Measurements from ENCODE around the gene C17orf113. TPM values are rescaled to one million over a fixed set of nuclear protein-coding genes. Genes with fewer than 3 reads are reported as not detected.
"Not testable (repeated sequence)": the region's sequence is repeated elsewhere in the genome, so short reads cannot be mapped to it uniquely, and the experiment has no call there.

The C17orf113 gene
- total RNA-seq, 1 donor from 2014 or later, result 0.98 TPM

DNA sequence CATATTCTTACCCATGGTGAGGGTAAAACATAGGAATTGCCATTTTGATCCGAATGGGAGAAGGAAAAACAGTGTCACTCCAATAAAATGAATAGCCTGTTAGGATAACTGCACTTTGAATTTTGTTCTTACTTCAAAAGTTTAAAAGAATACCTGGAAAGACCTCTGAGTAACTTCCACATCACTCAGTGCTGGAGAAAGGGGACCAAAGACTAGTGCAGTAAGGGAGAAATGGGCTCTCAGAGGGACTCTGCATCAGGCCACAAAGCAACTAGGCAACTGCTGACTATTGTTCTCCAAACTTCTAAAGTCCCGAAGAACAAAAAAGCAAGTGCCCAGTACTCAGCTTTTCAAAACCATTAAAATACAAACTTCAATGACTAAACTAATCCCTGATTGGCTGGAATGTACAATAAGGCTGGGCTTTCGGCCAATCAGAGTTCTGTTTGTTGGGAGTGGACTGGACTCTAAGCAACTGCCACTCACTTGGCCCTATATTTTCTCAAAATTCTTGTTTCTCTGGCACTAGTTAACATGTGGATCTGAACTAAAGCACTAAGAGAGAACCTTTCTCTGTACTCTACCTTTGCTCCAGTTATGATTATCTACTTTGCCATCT lies 39.4 kb downstream of the C17orf113 start:
- no peak overlapping the region for H3K4me3 ChIP-seq (ENCODE audit: low read depth, low read length)
- TF ChIP-seq, protein P1, sequence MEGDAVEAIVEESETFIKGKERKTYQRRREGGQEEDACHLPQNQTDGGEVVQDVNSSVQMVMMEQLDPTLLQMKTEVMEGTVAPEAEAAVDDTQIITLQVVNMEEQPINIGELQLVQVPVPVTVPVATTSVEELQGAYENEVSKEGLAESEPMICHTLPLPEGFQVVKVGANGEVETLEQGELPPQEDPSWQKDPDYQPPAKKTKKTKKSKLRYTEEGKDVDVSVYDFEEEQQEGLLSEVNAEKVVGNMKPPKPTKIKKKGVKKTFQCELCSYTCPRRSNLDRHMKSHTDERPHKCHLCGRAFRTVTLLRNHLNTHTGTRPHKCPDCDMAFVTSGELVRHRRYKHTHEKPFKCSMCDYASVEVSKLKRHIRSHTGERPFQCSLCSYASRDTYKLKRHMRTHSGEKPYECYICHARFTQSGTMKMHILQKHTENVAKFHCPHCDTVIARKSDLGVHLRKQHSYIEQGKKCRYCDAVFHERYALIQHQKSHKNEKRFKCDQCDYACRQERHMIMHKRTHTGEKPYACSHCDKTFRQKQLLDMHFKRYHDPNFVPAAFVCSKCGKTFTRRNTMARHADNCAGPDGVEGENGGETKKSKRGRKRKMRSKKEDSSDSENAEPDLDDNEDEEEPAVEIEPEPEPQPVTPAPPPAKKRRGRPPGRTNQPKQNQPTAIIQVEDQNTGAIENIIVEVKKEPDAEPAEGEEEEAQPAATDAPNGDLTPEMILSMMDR (conservative IDR thresholded peaks at IDR 0.05; ENCODE audit: low read depth, low read length), result no peak
- no peak for DNase-seq (ENCODE audit: low read depth)

DNA sequence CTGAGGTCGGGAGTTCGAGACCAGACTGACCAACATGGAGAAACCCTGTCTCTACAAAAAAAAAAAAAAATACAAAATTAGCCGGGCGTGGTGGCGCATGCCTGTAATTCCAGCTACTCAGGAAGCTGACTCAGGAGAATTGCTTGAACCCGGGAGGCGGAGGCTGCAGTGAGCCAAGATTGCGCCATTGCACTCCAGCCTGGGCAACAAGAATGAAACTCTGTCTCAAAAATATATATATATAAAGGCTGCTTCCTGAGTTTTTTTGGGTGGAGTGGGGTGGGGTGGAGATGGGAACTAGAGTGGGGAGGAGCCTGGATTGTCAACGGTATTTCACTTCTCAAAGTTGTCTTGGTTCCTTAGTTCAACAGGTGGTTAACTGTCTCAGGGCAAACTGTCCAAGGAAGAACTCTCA lies 40.1 kb downstream of the C17orf113 start:
- not testable (repeated sequence) for H3K4me3 ChIP-seq (ENCODE audit: low read depth, low read length); DNase-seq (ENCODE audit: low read depth)

- H3K4me3 ChIP-seq (ENCODE audit: low read depth, low read length), result no peak overlapping the region
- TF ChIP-seq, protein P1 (conservative IDR thresholded peaks at IDR 0.05; ENCODE audit: low read depth, low read length), result peak; percentile 43
- no peak for DNase-seq (ENCODE audit: low read depth)
Observed at GRCh38 chr17:42009170-42009569, 41.2 kb downstream of the C17orf113 start.

DNA sequence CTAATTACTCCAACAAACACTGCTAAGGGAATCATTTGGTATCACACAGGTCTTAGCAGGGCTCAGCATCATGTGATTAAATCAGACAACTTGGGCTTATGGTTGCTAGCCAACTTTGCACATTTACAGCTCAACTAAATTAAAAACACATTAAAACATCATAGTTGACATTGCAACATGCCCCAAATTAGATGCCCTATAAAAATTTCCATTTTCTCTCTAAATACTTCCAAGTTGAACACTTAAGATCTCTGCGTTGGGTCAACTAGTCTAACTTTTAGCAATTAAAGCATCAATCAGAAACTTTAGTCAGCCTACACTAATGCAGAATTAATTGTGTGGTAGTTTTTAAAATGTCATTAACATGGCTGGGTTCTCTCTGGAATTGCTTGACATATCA lies 45.2 kb downstream of the C17orf113 start:
- no peak for DNase-seq (ENCODE audit: low read depth)
- TF ChIP-seq, protein P1 (conservative IDR thresholded peaks at IDR 0.05; ENCODE audit: low read depth, low read length), result no peak
- H3K4me3 ChIP-seq (ENCODE audit: low read depth, low read length), result no peak overlapping the region

DNA sequence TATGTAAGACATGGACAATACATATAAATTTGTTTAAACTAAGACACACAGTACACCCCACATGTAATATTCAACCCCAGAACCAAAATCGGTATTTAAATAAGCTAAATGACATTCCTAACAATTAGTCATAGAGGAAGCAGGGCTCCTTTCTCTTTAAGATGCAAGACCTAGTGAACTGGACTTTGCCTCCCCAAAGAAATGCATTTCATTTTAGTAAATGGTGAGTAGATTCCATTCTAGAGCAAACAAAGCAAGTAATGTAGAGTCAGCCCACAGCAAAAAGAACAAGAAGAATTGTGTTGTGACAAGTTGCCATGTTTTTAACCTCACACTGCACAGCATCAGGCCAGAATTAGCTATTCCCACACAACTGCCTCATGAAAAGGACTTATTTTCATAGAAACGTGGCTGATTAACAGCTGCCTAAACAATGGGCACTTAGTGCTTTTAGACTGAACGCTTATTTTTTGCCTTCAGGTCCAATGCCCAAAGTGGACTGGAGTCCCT lies 47.6 kb downstream of the C17orf113 start:
- DNase-seq (ENCODE audit: low read depth), result no peak
- TF ChIP-seq, protein P1 (conservative IDR thresholded peaks at IDR 0.05; ENCODE audit: low read depth, low read length), result no peak
- H3K4me3 ChIP-seq (ENCODE audit: low read depth, low read length), result peak overlapping the region; percentile 1

- no peak overlapping the region for H3K4me3 ChIP-seq (ENCODE audit: low read depth, low read length)
- DNase-seq (ENCODE audit: low read depth), result no peak
- TF ChIP-seq, protein P1 (conservative IDR thresholded peaks at IDR 0.05; ENCODE audit: low read depth, low read length), result no peak
Observed at GRCh38 chr17:42002175-42002791, 48.1 kb downstream of the C17orf113 start.

DNA sequence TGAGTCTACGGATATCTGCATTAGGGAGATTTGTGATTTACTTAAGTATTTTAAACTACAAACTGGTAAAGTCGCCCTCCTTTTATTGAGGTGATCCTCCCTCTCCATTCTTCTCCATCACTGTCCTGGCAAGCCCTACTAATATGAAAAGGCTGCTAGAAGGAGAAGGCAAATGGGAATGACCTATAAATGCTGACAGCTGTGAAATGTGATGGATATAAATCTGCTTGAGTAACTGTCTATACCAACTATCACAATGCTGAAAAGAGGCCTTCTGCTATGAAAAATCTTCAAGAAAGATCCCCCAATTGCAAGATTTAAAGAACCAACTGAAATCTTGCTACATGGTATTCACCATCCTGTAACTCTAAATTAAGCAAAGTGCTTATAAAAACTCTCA lies 48.7 kb downstream of the C17orf113 start:
- no peak for DNase-seq (ENCODE audit: low read depth)
- TF ChIP-seq, protein P1 (conservative IDR thresholded peaks at IDR 0.05; ENCODE audit: low read depth, low read length), result no peak
- no peak overlapping the region for H3K4me3 ChIP-seq (ENCODE audit: low read depth, low read length)

All from epithelial cell of proximal tubule (primary cell).